NAMALWA (cell line): ENCODE measurements around the gene SLIT2.

Experiments used
- DNase-seq: peaks from one replicate; pipeline ENCODE4 v3.0.0-alpha.2; 2015; ENCODE audit warnings: low spot score

The SLIT2 gene

GRCh38 chr4:20264688-20265087, 13.0 kb downstream of the SLIT2 start:
- DNase-seq: no peak

DNA sequence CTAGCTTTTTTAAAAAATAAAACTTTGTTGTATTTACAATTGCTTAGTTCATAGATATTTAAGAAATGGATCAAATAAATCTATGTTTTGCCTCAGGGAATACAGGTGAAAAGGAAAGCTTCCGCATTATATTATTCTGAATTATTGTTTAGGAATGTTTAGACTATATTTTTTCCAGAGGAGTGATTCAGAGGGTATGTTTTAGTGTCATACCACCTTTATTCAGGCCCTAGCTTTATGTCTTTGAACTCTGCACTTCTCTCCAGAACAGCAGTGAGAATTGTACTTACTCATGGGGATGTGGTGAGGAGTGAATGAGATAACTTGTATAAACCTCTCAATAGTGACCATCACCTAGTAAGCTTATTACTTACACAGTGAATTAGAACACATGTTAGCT, 14.0 kb downstream of the SLIT2 start:
- DNase-seq: no peak

DNA sequence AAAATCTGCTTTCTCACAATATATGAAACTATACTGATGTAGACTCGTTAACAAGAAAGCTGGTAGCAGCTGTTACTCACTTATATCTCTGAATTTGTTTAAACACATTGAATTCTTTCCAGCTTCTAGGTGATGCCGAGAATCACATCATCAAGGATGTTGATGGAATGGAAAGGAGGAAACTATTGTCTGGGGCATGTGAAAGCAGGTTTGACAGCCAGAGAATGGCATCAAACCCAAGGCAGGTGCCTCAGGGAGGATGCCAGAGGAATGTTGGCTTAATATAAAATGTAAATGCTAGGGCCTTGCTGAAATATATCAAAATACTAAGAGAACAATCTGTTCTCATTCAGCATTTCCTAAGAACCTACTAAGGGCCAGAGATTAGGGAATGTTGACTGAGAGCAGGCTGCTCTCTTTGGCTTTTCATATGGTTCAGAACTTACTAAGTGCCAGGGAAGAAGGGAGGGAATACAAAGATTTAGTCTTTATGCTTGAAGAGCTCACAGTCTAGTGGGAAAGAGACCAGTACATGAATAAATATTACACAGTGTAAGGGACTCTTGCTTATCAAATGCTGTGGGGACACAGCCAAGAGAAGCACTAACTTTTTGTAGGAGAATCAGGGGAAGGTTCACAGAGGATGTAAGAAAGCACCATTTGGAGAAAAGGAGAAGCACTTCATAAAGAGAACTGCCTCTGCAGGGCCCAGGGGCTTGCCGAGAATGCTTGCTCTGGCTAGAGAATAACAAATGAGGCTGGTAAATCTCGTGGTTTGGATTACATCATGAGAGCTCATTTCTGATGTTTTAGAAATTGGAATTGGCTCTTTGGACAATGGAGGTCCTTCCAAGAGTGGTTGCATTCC, 14.7 kb downstream of the SLIT2 start:
- DNase-seq: no peak

DNA sequence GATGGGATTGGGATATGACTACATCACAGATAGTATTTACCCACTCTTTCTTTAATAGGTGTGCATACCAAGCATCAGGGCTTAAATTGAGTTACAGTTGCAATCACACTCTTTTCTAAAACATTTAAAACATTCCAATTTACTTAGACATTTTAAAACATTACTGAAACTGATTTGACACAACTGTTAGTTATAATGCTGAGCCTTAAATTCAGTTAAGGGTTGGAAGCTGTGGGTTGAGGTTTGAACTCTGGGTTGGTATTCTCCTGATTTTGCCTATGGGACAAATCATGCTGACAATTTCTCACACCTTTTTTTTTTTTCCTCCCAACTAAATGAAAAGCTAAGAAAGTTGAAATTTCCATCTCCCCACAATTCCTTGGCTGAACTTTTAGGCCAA, 16.3 kb downstream of the SLIT2 start:
- no peak for DNase-seq

GRCh38 chr4:20269320-20269719, 17.6 kb downstream of the SLIT2 start:
- no peak for DNase-seq

GRCh38 chr4:20271950-20272349, 20.2 kb downstream of the SLIT2 start:
- DNase-seq: no peak

GRCh38 chr4:20272411-20272872, 20.7 kb downstream of the SLIT2 start:
- DNase-seq: no peak

GRCh38 chr4:20273793-20274192, 22.1 kb downstream of the SLIT2 start:
- DNase-seq: no peak

GRCh38 chr4:20276848-20277247, 25.1 kb downstream of the SLIT2 start:
- DNase-seq: no peak

- no peak for DNase-seq
Measured at GRCh38 chr4:20278195-20278594, 26.5 kb downstream of the SLIT2 start.

DNA sequence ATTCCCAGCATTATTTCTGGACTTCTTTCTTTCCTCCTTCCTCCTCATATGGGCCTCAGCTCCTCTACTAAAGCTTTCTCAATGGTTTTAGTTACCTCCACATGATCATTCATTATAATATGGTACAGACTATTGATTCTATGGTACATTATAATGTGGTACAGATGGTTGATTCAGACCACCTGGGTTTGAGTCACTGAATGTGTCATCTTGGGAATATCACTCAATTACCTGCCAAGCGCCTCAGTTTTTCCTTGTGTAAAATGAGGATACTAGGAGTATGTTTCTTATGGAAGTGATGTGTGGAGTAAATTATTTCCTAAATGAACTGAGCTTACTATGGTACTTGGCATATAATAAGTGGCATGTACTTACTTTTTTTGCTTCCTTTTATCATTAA, 27.7 kb downstream of the SLIT2 start:
- no peak for DNase-seq

- DNase-seq: no peak
Measured at GRCh38 chr4:20281453-20281852, 29.7 kb downstream of the SLIT2 start.

DNA sequence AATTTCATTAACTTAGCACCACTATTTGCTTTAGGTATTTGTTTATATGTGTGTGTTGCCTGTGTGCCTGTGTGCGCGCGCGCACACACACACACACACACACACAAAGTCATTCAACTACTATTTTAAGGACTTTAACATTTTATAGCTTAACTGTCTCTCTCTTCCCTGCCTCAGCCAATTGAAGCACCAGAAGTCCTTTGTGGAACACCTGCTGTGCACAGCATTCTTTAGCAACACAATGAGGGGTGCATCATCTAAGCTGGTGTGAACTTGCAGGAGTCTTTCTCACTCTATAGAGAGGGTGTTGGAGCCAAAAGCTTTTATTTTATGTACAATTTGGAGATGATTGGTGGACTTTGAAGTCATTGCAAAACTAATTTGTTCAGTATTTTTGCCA, 31.3 kb downstream of the SLIT2 start:
- no peak for DNase-seq

GRCh38 chr4:20284990-20285389, 33.3 kb downstream of the SLIT2 start:
- DNase-seq: no peak

- no peak for DNase-seq
Measured at GRCh38 chr4:20287246-20287645, 35.5 kb downstream of the SLIT2 start.

- no peak for DNase-seq
Measured at GRCh38 chr4:20288047-20288650, 36.4 kb downstream of the SLIT2 start.

DNA sequence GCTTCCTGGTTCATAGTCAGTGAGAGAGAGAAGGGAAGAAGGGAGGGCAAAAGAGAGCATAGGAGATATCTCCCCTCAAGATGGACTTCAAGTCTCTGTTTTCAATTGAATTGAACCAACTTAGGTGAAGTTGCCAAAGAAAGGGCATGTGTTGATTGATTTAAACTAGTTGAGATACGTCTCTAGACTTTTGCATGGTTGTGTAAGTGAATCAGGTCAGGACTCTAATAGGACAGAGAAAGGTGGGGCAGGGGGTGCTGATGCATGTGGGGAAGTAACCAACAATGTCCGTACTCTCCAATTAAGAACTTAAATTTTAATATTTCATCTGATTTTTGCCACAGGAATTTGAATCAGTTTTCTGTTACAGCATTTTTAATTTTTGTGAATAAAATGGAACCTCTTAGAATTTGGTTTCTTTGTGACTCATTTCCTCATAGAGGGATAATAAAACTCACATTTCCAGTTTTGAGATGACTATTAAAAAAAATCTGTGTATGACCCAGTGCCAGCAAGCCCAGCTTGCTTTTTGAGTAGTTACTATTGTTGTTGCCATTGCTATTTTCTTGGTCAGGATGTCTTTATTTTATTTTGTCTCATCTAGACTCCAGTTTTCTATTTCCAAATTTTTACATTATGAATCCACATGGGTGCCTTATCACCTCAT, 37.3 kb downstream of the SLIT2 start:
- no peak for DNase-seq

- DNase-seq: no peak
Measured at GRCh38 chr4:20289782-20290181, 38.1 kb downstream of the SLIT2 start.

DNA sequence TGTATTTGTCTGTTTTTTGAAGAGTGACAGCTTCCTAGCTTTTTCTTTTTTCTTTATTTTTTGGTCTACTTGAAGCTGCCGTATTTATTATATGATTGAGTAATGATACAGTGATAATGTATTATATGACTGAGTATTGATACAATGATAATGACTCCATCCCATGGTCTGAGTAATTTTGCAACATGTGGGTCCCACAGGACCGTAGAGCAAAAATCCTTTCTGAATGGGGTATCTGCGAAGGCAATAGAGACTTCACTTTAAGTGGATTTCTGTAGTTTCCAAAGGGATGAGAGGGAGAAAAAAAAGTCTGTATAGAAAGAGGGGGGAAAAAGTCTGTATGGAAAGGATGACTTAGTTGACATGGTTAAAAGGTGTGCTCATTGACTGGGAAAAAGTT, 41.0 kb downstream of the SLIT2 start:
- DNase-seq: no peak

DNA sequence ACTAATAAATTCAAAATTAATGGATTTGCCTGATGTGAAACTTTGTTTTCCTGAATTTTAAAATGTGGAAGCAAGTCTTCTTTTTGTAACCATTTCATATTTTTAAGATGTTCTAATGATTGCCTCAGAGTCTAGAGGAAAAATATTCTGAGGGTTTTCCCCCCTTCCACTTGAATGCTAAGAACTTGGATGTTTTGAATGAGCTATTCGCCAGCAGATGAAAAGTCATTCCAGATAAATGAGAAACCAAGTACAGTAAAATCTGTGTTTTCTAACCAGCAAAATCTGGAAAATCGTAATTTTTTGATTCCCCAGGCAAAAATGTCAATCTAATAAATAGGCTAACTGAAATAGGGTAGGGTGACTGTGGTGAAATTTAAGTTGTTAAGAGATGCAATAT, 45.6 kb downstream of the SLIT2 start:
- no peak for DNase-seq

GRCh38 chr4:20297783-20298182, 46.1 kb downstream of the SLIT2 start:
- DNase-seq: no peak

DNA sequence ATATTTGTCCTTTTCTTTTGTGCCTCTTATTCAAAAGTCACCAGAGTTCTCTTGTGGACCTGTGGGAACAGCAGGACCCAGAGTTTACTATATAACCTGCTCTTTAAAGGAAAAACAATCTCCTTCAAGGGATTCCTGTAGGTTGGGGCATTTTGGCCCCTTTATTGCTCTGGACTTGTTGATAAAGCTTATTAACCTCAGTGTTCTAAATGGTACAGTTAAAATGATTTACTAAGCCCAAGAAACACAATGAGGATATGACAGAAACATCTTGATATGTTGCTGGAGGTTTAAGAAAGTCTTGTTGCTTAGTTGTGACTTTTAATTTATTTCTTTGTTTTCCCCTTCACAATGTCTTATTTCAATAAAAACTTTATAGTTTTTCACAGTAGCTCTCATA, 46.8 kb downstream of the SLIT2 start:
- no peak for DNase-seq

GRCh38 chr4:20298986-20299385, 47.3 kb downstream of the SLIT2 start:
- no peak for DNase-seq
